ENCODE measurements around the gene RIPK3.
"Not testable (repeated sequence)": the region's sequence is repeated elsewhere in the genome, so short reads cannot be mapped to it uniquely, and the experiment has no call there.

RIPK3 gene

GRCh38 chr14:24339284-24340151, at the start of gene RIPK3:
Gene RIPK3, minus strand, starts transcription at chr14:24339991. Its CDS starts 165 bp downstream, at chr14:24339826.
- FAIRE-seq, result no peak

GRCh38 chr14:24389226-24389848, 49.5 kb upstream of the RIPK3 start:
- no peak for FAIRE-seq

DNA sequence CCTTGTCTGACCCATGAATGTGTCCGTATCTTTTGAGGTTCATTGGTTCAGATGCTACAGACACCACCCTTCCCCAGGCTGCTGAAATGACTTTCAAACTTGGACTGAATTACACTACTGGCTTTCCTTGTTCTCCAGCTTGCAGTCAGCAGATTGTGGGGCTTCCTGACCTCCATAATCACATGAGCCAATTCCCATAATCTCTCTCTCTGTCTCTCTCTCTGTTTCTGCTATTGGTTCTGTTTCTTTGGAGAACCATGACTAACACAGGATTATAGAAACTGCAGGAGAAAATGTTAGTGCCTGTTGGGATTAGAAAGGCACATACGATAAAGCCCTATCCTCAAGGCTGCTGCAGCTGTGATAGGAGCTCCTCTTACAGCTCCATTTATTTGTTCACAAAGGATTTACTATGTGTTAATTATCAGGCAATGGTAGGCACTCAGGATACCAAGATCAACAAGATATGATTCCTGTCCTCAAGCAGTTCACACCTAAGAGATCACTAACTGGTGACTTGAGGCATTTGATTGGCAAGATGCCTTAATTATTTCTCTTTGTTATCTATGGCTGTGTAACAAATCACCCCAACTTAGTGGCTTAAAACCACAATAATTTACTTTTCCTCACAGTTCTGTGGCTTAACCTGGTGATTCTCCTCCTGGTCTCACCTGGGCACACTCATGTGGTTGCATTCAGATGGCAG, 48.8 kb upstream of the RIPK3 start:
- FAIRE-seq, result no peak

GRCh38 chr14:24387579-24387978, 47.8 kb upstream of the RIPK3 start:
- not testable (repeated sequence) for FAIRE-seq

- FAIRE-seq, result no peak
Observed at GRCh38 chr14:24387009-24387345, 47.2 kb upstream of the RIPK3 start.

- no peak for FAIRE-seq
Observed at GRCh38 chr14:24385524-24385923, 45.7 kb upstream of the RIPK3 start.

GRCh38 chr14:24384169-24384568, 44.4 kb upstream of the RIPK3 start:
- FAIRE-seq, result no peak

GRCh38 chr14:24382064-24382371, 42.2 kb upstream of the RIPK3 start:
- FAIRE-seq, result no peak

DNA sequence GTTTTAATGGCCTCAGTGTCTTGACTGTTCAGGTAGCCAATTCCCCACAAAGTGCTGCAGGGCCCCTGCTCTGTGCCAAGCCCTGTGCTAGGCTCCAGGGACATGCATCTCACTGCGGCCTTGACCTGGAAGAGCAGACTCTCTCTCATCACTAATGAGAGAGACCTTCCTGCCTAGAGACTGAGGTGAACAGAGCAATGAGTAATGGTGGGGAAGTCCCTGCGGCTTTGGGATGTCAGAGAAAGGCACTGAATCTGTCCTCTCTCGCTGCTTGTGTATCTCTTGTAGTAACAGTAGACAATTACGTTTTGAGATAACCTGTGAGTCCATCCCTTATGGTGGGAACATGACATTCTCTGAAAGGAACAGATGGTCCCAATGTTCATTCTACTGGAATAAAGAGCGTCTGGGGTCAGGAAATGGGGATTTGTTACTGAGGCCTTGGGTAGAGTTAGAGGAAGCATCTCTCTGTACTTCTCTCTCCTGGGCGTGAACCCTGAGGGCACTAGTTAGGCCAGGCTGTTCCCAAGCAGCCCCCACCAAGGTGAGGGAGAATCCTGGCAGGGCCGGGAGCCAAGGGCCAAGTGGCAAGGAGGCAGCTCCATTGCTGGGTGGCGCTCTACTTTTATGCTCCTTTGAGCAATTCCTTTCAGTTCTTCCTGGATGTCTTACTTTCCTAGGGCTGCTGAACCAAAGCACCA, 41.7 kb upstream of the RIPK3 start:
- FAIRE-seq, result no peak

DNA sequence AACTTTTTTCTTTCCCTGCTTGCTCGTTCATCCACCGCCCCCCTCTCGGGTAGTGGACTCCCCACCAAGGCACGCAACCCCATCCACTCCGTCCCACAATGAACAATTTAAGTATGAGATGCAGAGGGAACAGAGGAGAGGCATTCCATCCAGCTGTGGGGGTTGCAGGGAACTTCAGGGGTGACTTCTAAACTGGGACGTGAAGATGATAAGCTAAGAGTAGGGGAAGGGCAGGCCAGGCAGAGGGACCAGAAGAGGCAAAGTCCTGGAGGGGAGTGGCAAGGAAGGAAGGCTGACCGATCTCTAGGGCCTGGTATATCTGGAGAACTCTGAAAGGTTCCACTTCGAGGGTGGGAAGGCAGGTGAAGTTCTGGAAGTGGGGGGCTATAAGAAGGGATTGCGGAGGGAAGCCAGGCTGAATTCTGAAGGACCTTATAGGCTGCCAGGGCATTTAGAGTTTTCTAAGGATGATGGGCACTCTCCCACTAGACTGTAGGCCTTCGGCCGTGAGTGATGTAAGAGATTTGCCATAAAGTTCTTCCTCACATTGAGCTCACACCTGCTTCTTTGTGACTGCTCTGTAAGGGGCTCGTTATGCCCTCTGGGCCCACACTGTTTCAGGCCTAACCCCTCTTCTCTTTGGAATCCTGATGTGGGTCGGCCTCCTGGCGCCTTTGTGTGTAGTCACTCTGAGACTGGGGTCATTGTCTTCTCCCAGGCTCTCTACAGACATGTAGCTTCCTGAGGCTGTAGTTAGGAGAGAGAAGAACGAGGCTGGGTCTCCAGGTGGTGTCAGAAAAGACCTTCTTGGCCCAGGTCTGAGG, 40.3 kb upstream of the RIPK3 start:
- no peak for FAIRE-seq

DNA sequence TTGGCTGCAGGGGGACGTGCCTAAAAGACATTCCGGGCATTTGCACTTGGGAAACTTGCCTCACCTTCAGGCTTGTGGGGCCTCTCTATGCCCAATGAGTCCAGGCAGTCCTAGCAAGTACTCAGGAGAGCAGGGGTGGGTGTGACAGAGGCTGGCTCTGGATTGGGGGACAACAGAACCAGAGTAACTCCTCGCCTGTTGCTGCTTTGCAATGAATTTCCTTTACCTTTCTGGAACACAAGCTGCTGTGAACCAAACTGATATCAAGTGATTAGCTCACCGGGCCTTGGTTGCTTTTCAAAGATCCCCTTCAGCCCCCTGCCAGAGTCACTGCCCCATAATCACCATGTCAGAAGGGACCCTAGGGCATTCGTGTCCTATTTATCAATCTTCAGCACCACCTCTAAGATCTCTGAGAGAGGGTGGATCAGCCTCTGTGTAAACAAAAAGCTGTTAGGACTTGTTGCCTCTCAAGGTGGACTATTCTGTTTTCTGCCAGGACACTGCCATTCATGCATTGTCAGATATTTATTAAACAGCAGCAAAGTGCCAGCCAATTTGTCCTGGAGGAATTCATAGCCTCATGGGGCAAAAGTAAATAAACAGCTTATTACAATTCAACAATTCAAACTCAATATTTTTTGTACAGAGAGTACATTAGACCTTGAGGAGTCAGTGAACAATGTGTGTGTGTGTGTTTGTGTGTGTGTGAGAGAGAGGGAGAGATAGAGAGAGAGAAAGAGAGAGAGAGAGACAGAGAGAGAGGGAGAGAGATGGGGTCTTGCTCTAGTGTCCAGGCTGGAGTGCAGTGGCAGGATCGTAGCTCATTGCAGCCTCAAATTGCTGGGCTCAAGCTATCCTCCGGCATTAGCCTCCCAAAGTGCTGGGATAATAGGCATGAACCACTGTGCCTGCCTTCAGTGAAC, 39.5 kb upstream of the RIPK3 start:
- no peak for FAIRE-seq

GRCh38 chr14:24378327-24378726, 38.5 kb upstream of the RIPK3 start:
- no peak for FAIRE-seq

GRCh38 chr14:24377657-24378056, 37.9 kb upstream of the RIPK3 start:
- FAIRE-seq, result no peak

DNA sequence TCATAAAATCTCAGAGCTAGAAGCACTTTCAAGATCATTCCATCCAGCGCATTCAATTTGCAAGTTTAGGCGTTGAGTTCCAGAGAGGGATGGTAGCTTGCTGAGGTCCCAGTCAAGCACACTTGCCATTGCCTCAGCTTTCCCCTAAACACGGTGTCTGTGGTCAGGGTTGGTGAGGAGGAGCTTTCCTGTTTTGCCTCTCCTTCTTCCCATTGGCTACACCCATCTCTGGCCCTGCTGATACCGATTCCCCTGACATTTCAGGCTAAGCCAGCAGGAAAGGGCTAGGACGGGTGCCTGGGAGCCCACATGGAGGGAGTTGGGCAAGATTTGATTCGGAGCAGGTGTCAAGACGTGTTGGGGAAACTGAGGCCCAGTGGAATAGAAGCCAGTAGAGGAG, 37.3 kb upstream of the RIPK3 start:
- FAIRE-seq, result no peak

DNA sequence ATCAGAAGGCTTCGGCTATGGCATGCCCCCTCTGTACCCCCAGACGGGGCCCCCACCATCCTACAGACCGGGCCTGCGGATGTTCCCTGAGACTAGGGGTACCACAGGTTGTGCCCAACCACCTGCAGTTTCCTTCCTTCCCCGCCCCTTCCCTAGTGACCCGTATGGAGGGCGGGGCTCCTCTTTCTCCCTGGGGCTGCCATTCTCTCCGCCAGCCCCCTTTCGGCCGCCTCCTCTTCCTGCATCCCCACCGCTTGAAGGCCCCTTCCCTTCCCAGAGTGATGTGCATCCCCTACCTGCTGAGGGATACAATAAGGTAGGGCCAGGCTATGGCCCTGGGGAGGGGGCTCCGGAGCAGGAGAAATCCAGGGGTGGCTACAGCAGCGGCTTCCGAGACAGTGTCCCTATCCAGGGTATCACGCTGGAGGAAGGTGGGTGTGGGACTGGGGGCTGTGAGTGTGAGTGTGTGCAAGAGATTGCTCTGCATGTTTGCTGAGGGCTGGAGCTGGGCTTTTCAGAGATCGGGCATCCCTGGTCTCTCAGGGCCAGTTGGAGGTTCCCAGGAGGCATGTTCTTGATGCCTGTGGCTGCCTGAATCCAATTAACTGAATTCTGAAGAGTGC, 36.8 kb upstream of the RIPK3 start:
- no peak for FAIRE-seq

GRCh38 chr14:24372701-24373416, 33.1 kb upstream of the RIPK3 start:
- no peak for FAIRE-seq

DNA sequence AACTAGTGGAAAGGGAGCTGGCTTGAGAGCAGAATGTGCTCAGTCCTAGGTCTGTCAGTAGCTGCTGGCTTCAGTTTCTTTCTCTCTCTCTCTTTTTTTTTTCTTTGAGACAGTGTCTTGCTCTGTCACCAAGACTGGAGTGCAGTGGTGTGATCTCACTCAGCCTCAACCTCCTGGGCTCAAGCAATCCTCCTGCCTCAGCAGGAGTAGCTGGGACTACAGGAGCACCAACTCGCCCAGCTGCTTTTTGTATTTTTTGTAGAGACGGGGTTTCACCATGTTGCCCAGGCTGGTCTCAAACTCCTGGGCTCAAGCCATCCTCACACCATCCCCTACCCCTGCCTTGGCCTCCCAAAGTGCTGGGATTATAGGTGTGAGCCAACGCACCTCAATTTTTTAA, 31.8 kb upstream of the RIPK3 start:
- not testable (repeated sequence) for FAIRE-seq

GRCh38 chr14:24370748-24371147, 31.0 kb upstream of the RIPK3 start:
- no peak for FAIRE-seq

DNA sequence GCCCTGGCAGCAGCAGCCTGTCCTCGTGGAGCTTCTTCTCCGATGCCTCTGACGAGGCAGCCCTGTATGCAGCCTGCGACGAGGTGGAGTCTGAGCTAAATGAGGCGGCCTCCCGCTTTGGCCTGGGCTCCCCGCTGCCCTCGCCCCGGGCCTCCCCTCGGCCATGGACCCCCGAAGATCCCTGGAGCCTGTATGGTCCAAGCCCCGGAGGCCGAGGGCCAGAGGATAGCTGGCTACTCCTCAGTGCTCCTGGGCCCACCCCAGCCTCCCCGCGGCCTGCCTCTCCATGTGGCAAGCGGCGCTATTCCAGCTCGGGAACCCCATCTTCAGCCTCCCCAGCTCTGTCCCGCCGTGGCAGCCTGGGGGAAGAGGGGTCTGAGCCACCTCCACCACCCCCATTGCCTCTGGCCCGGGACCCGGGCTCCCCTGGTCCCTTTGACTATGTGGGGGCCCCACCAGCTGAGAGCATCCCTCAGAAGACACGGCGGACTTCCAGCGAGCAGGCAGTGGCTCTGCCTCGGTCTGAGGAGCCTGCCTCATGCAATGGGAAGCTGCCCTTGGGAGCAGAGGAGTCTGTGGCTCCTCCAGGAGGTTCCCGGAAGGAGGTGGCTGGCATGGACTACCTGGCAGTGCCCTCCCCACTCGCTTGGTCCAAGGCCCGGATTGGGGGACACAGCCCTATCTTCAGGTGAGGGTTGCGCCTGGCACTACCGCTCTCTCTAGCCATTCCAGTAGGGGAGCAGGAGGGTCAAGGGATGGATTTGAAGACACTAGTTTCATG, 30.3 kb upstream of the RIPK3 start:
- FAIRE-seq, result no peak

All from A204.1 (cell line).